ENCODE results near the gene SYNE1.

- TF ChIP-seq CTCF (IDR thresholded peaks at IDR 0.05 in 8 of 11, conservative IDR thresholded peaks at IDR 0.05 in 3 of 11) (no peak), POLR2AphosphoS5 (IDR thresholded peaks at IDR 0.05) (no peak), POLR2A (IDR thresholded peaks at IDR 0.05) (no peak)
Measured at GRCh38 chr6:152540381-152540780, 96.8 kb downstream of the SYNE1 start.
